ENCODE results near the gene FCF1.

Gene FCF1

GRCh38 chr14:74765721-74766120 lies 52.8 kb downstream of the FCF1 start:
- DNase-seq (ENCODE audit: low read depth) = no peak

- DNase-seq (ENCODE audit: low read depth) = no peak
These were observed 58.5 kb downstream of the FCF1 start for GRCh38 chr14:74771399-74771798.

GRCh38 chr14:74784634-74785033 lies 71.7 kb downstream of the FCF1 start:
- no peak for DNase-seq (ENCODE audit: low read depth)

GRCh38 chr14:74785056-74785613 lies 72.2 kb downstream of the FCF1 start:
- no peak for DNase-seq (ENCODE audit: low read depth)

- DNase-seq (ENCODE audit: low read depth) = no peak
These were observed 73.9 kb downstream of the FCF1 start for GRCh38 chr14:74786796-74787315.
